CD14-positive monocyte (primary cell): Measurements from ENCODE around the gene GIMAP7. TPM values are rescaled to one million over a fixed set of nuclear protein-coding genes. Genes with fewer than 3 reads are reported as not detected.

Experiments
- DNase-seq, 3 donors: peaks; one replicate each; pipeline ENCODE4 v3.0.0-alpha.2; 2011 to 2022
- H2AFZ ChIP-seq: 2 replicates; pipeline ENCODE4 v1.6.0; 2012; ENCODE audit warnings: mild to moderate bottlenecking, low read depth, low read length, inconsistent platforms; ENCODE audit not compliant: insufficient read depth, poor library complexity, severe bottlenecking
- H3K27ac ChIP-seq, 2 donors: 1 replicate in 1 of 2; 2 replicates in 1 of 2; pipeline ENCODE4 v1.5.1; 2012 to 2013; ENCODE audit warnings: low read length in 2 of 2, control low read depth in 1 of 2, inconsistent platforms in 1 of 2, low read depth in 1 of 2, mild to moderate bottlenecking in 1 of 2
- H3K27me3 ChIP-seq, 2 donors: one replicate each; pipeline versions ENCODE4 v1.6.0 to v1.6.1; 2011 to 2013; ENCODE audit warnings: low read length in 2 of 2; ENCODE audit not compliant: control insufficient read depth in 2 of 2, insufficient read depth in 2 of 2
- H3K36me3 ChIP-seq, 2 donors: replicated peaks in 1 of 2; 1 replicate in 1 of 2; 2 replicates in 1 of 2; pipeline versions ENCODE4 v1.5.1 to v1.6.1; 2012 to 2013; ENCODE audit warnings: low read length in 2 of 2, control low read depth in 1 of 2, inconsistent platforms in 1 of 2, mild to moderate bottlenecking in 1 of 2; ENCODE audit not compliant: insufficient read depth in 2 of 2, control insufficient read depth in 1 of 2
- H3K4me1 ChIP-seq, 2 donors: 1 replicate in 1 of 2; 2 replicates in 1 of 2; pipeline versions ENCODE4 v1.5.1 to v1.6.1; 2012 to 2013; ENCODE audit warnings: low read length in 2 of 2, control low read depth in 1 of 2, inconsistent platforms in 1 of 2, mild to moderate bottlenecking in 1 of 2, moderate library complexity in 1 of 2; ENCODE audit not compliant: insufficient read depth in 2 of 2, control insufficient read depth in 1 of 2
- H3K4me2 ChIP-seq: replicated peaks from 2 replicates; pipeline ENCODE3; 2012; ENCODE audit warnings: low read length, moderate library complexity, mild to moderate bottlenecking; ENCODE audit not compliant: poor library complexity, severe bottlenecking; ENCODE audit errors: extremely low read depth
- H3K4me3 ChIP-seq, 3 experiments: fragments of 200-600 bp in 1 of 3; sonication (generic) in 1 of 3; replicated peaks in 1 of 3; 1 replicate in 2 of 3; 2 replicates in 1 of 3; pipeline ENCODE4 v1.5.1; 2011 to 2013; ENCODE audit warnings: low read length in 3 of 3, mild to moderate bottlenecking in 3 of 3, control low read depth in 2 of 3, low read depth in 2 of 3, inconsistent platforms in 1 of 3, moderate library complexity in 1 of 3
- H3K79me2 ChIP-seq: 2 replicates; pipeline ENCODE4 v1.6.0; 2012; ENCODE audit warnings: mild to moderate bottlenecking, control low read depth, inconsistent platforms, low read length, moderate library complexity; ENCODE audit not compliant: insufficient read depth
- H3K9ac ChIP-seq: 2 replicates; pipeline ENCODE4 v1.6.0; 2017; ENCODE audit warnings: low read length, mild to moderate bottlenecking; ENCODE audit not compliant: insufficient read depth, poor library complexity, severe bottlenecking
- H3K9me3 ChIP-seq, 2 donors: replicated peaks in 1 of 2; 1 replicate in 1 of 2; 2 replicates in 1 of 2; pipeline versions ENCODE4 v1.5.1 to v1.6.1; 2012 to 2013; ENCODE audit warnings: low read length in 2 of 2, control low read depth in 1 of 2; ENCODE audit not compliant: control insufficient read depth in 1 of 2, insufficient read depth in 1 of 2
- H4K20me1 ChIP-seq: 2 replicates; pipeline ENCODE4 v1.6.0; 2012; ENCODE audit warnings: mild to moderate bottlenecking, low read length, control low read depth, moderate library complexity; ENCODE audit not compliant: insufficient read depth
- H3K27ac Mint-ChIP-seq, 7 donors: one replicate each; pipeline ENCODE4 v1.8.0; 2020; ENCODE audit warnings: mild to moderate bottlenecking in 7 of 7, mixed read lengths in 7 of 7, moderate library complexity in 6 of 7, inconsistent platforms in 2 of 7
- H3K27me3 Mint-ChIP-seq, 3 donors: one replicate each; pipeline ENCODE4 v1.8.0; 2021 to 2022; ENCODE audit warnings: low read depth in 3 of 3, mild to moderate bottlenecking in 3 of 3, mixed read lengths in 3 of 3, moderate library complexity in 3 of 3, inconsistent platforms in 1 of 3
- H3K36me3 Mint-ChIP-seq, 2 donors: one replicate each; pipeline ENCODE4 v1.8.0; 2020; ENCODE audit warnings: mixed read lengths in 2 of 2, inconsistent platforms in 1 of 2, mild to moderate bottlenecking in 1 of 2
- H3K4me1 Mint-ChIP-seq: one replicate; pipeline ENCODE4 v1.8.0; 2020; ENCODE audit warnings: mild to moderate bottlenecking, mixed read lengths
- H3K4me3 Mint-ChIP-seq, 2 donors: one replicate each; pipeline ENCODE4 v1.8.0; 2020; ENCODE audit warnings: mild to moderate bottlenecking in 2 of 2, mixed read lengths in 2 of 2, moderate library complexity in 1 of 2
- H3K9me3 Mint-ChIP-seq, 7 donors: one replicate each; pipeline ENCODE4 v1.8.0; 2020 to 2022; ENCODE audit warnings: mixed read lengths in 7 of 7, mild to moderate bottlenecking in 6 of 7, moderate library complexity in 6 of 7, inconsistent platforms in 2 of 7
- WGBS: methylation state at CpG from one replicate; pipeline ENCODE4 v1.1.5; 2013; ENCODE audit warnings: missing lambda C conversion rate; ENCODE audit not compliant: insufficient coverage; 5-methylcytosine and 5-hydroxymethylcytosine counted together
- intact Hi-C, 2 donors: fragments of 100-400 bp; cut with micrococcal nuclease; formaldehyde crosslinking; loops; one replicate each; pipeline versions ENCODE4 v1.15.0 to v1.15.1; 2023
- polyA plus RNA-seq, 3 donors: library from polyadenylated mRNA; depleted of rRNA in 1 of 3; unstranded in 2 of 3; stranded (reverse) in 1 of 3; fragments of 300-500 nt in 2 of 3; fragments of >200 nt in 1 of 3; fragmentation: Illumina TruSeq in 2 of 3; gene quantifications; 1 replicate in 2 of 3; 2 replicates in 1 of 3; pipeline ENCODE4 v1.2.3, GENCODE V29; 2012 to 2021
- TF ChIP-seq, protein P1 (sequence below): fragments of 200-600 bp; IDR thresholded peaks from one replicate; pipeline ENCODE4 v1.8.0; 2022; ENCODE audit warnings: antibody characterized with exemption, mild to moderate bottlenecking

The GIMAP7 gene
- polyA plus RNA-seq, 3 donors, result 26.2 to 115 (median 54.5) TPM

DNA sequence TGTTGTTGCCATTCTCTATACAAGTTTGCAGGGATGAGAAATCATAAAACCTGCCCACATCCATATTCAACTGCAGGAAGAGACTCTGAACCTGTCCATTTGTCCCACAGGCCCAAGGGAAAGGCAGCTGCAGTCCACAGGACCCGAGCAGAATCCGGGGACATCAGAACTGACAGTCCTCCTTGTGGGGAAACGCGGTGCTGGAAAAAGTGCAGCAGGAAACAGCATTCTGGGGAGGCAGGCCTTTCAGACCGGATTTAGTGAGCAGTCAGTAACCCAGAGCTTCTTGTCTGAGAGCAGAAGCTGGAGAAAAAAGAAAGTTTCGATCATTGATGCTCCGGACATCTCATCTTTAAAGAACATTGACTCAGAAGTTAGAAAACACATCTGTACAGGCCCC, 40.8 kb upstream of the GIMAP7 start:
- TF ChIP-seq, protein P1, sequence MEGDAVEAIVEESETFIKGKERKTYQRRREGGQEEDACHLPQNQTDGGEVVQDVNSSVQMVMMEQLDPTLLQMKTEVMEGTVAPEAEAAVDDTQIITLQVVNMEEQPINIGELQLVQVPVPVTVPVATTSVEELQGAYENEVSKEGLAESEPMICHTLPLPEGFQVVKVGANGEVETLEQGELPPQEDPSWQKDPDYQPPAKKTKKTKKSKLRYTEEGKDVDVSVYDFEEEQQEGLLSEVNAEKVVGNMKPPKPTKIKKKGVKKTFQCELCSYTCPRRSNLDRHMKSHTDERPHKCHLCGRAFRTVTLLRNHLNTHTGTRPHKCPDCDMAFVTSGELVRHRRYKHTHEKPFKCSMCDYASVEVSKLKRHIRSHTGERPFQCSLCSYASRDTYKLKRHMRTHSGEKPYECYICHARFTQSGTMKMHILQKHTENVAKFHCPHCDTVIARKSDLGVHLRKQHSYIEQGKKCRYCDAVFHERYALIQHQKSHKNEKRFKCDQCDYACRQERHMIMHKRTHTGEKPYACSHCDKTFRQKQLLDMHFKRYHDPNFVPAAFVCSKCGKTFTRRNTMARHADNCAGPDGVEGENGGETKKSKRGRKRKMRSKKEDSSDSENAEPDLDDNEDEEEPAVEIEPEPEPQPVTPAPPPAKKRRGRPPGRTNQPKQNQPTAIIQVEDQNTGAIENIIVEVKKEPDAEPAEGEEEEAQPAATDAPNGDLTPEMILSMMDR, result no peak
- Histone ChIP-seq H3K4me3 (no peak overlapping the region), H3K36me3 (peaks cover 95 to 98% of the 10 kb centered on the region in 2 donors), H3K4me1 (peaks cover 20 to 38% of the 10 kb centered on the region in 2 donors), H4K20me1 (peaks cover 86% of the 10 kb centered on the region), H3K4me2 (no peak overlapping the region), H3K27me3 (no peaks in the 10 kb centered on the region), H3K27ac (no peak overlapping the region), H3K9ac (no peak overlapping the region), H3K9me3 (no peaks in the 10 kb centered on the region), H3K79me2 (peaks cover 69% of the 10 kb centered on the region), H2AFZ (no peak overlapping the region)
- DNase-seq, result no peak
- Mint-ChIP-seq H3K27me3 (peaks cover 0 to 1% (median 0%) of the 10 kb centered on the region in 3 donors), H3K9me3 (peaks cover 0 to 8% (median 0%) of the 10 kb centered on the region in 7 donors), H3K4me1 (peaks cover 65% of the 10 kb centered on the region), H3K27ac (peak overlapping the region in 4 of 7 donors; percentile 44 to 70 (median 66)), H3K4me3 (no peak overlapping the region), H3K36me3 (peaks cover 94 to 97% of the 10 kb centered on the region in 2 donors)
- intact Hi-C loops, result no loop called here
- WGBS, result 96% methylated on average over 5 of the region's 7 CpGs

DNA sequence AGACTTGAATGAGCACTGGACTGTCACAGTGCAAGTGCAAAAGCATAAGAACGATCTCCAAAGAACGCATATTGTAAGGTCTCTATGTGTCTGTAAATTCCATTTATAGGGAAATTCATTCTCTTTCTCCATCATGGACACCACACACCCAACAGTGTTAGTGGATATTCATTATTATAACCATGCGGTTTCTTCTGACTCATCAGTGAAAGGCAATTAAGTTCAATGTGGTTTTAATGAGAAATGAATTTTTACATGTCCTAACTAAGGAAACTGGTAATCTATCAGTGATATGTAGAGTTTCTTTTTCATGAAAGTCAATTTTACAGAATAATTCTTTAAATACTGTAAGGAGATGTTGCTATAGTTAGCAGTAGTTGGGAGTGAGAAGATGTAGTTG, 38.4 kb upstream of the GIMAP7 start:
- Histone ChIP-seq H3K9ac (no peak overlapping the region), H3K79me2 (peaks cover 51% of the 10 kb centered on the region), H3K4me1 (peaks cover 24 to 40% of the 10 kb centered on the region in 2 donors), H4K20me1 (peaks cover 62% of the 10 kb centered on the region), H3K4me2 (no peak overlapping the region), H3K27me3 (no peaks in the 10 kb centered on the region), H3K36me3 (peaks cover 86 to 89% of the 10 kb centered on the region in 2 donors), H3K27ac (peak overlapping the region in 1 of 2 donors; percentile 2), H3K9me3 (no peaks in the 10 kb centered on the region), H2AFZ (no peak overlapping the region), H3K4me3 (no peak overlapping the region)
- H3K4me3 Mint-ChIP-seq, result no peak overlapping the region
- H3K27ac Mint-ChIP-seq, result peak overlapping the region in 2 of 7 donors; percentile 39 to 55
- TF ChIP-seq, protein P1, result no peak
- intact Hi-C loops, result no loop called here
- H3K4me1 Mint-ChIP-seq, result peaks cover 71% of the 10 kb centered on the region
- peaks cover 0 to 8% (median 0%) of the 10 kb centered on the region in 7 donors for H3K9me3 Mint-ChIP-seq
- peaks cover 0 to 1% (median 0%) of the 10 kb centered on the region in 3 donors for H3K27me3 Mint-ChIP-seq
- H3K36me3 Mint-ChIP-seq, result peaks cover 80 to 96% of the 10 kb centered on the region in 2 donors
- no CpG with 5 or more reads among the region's 3 CpGs for WGBS
- no peak for DNase-seq
